HL-60 (cell line): ENCODE results near the gene HLA-DQA2.

ENCODE experiments used
- GABPA ChIP-seq: IDR thresholded peaks from 2 replicates; pipeline ENCODE4 v1.6.1; 2012; ENCODE audit warnings: low read depth
- TF ChIP-seq, protein P1 (sequence below): IDR thresholded peaks from one replicate; pipeline ENCODE4 v1.5.1; 2011; ENCODE audit warnings: low read length, control low read depth, inconsistent platforms; ENCODE audit not compliant: insufficient read depth

DNA sequence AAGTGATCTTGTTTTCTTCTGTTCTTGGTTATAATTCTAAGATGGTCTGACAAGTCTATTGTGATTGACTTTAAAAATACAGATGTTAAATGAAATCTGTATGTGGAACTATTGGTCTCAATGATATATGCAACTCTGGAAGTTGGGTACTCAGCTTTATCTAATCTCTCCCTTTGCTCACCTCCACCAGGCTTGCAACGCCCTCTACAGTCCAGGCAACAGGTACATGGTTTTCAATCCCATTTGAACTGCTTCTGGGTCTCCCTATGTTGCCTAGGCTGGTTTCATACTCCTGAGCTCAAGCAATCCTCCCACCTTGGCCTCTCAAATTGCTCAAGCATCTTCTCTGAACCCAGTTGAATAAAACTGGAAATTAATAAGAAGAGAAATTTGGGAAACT, 49.2 kb upstream of the HLA-DQA2 start:
- TF ChIP-seq, protein P1, sequence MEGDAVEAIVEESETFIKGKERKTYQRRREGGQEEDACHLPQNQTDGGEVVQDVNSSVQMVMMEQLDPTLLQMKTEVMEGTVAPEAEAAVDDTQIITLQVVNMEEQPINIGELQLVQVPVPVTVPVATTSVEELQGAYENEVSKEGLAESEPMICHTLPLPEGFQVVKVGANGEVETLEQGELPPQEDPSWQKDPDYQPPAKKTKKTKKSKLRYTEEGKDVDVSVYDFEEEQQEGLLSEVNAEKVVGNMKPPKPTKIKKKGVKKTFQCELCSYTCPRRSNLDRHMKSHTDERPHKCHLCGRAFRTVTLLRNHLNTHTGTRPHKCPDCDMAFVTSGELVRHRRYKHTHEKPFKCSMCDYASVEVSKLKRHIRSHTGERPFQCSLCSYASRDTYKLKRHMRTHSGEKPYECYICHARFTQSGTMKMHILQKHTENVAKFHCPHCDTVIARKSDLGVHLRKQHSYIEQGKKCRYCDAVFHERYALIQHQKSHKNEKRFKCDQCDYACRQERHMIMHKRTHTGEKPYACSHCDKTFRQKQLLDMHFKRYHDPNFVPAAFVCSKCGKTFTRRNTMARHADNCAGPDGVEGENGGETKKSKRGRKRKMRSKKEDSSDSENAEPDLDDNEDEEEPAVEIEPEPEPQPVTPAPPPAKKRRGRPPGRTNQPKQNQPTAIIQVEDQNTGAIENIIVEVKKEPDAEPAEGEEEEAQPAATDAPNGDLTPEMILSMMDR: no peak
- no peak for TF ChIP-seq GABPA
